ENCODE data around the gene TBL3.
A peak's percentile ranks its signal among the peaks of the same experiment; 100 is the strongest.

Gene TBL3

GRCh38 chr16:1983544-1984346 is 11.9 kb downstream of the TBL3 start, which contains the start of gene GFER:
Gene GFER, plus strand, starts transcription at chr16:1984193. Its CDS starts 26 bp downstream, at chr16:1984219.
- H3K27ac ChIP-seq, result peak within 1 kb of the TSS; percentile 90
- TF ChIP-seq ZFX (IDR thresholded peaks at IDR 0.05) (no peak), CTCF (conservative IDR thresholded peaks at IDR 0.05) (peak; percentile 73)

- TF ChIP-seq CTCF (conservative IDR thresholded peaks at IDR 0.05) (no peak), ZFX (IDR thresholded peaks at IDR 0.05) (peak; percentile 96)
- H3K27ac ChIP-seq, result peak overlapping the region; percentile 90
Observed at GRCh38 chr16:1984347-1985225, 12.7 kb downstream of the TBL3 start.

GRCh38 chr16:1985466-1986150 is 13.8 kb downstream of the TBL3 start:
- no peak for TF ChIP-seq ZFX (IDR thresholded peaks at IDR 0.05)
- no peak for TF ChIP-seq CTCF (conservative IDR thresholded peaks at IDR 0.05)
- H3K27ac ChIP-seq, result peak overlapping the region; percentile 90

GRCh38 chr16:1987198-1987597 is 15.3 kb downstream of the TBL3 start:
- no peak overlapping the region for H3K27ac ChIP-seq
- TF ChIP-seq ZFX (IDR thresholded peaks at IDR 0.05) (no peak), CTCF (conservative IDR thresholded peaks at IDR 0.05) (no peak)

GRCh38 chr16:1989209-1990100 is 17.6 kb downstream of the TBL3 start, which contains the start of gene SYNGR3:
Gene SYNGR3, plus strand, starts transcription at chr16:1989970. Its CDS starts 133 bp downstream, at chr16:1990103.
- peak within 1 kb of the TSS; percentile 11; the same call in 1 of the 2 replicates for H3K27ac ChIP-seq
- TF ChIP-seq CTCF (conservative IDR thresholded peaks at IDR 0.05) (no peak), ZFX (IDR thresholded peaks at IDR 0.05) (no peak)

- TF ChIP-seq CTCF (conservative IDR thresholded peaks at IDR 0.05) (no peak), ZFX (IDR thresholded peaks at IDR 0.05) (no peak)
Observed at GRCh38 chr16:1990101-1990350, 18.2 kb downstream of the TBL3 start.

More at GRCh38 chr16:1990101-1990350, 18.2 kb downstream of the TBL3 start:
- H3K27ac ChIP-seq, result no peak overlapping the region

All from C4-2B (cell line).